ENCODE results near the gene SLC17A8. TPM values are rescaled to one million over a fixed set of nuclear protein-coding genes. Genes with fewer than 3 reads are reported as not detected.

Gene SLC17A8
- total RNA-seq, 1 donor from 2014 or later, result 0.25 TPM

GRCh38 chr12:100326208-100326607 lies 30.7 kb upstream of the SLC17A8 start:
- no peak for DNase-seq
- Mint-ChIP-seq H3K36me3 (ENCODE audit: unreplicated experiment) (no peaks in the 10 kb centered on the region), H3K4me3 (ENCODE audit: unreplicated experiment) (no peak overlapping the region), H3K27ac (ENCODE audit: unreplicated experiment) (no peak overlapping the region), H3K4me1 (ENCODE audit: low read depth, unreplicated experiment) (no peaks in the 10 kb centered on the region), H3K9me3 (ENCODE audit: unreplicated experiment) (no peaks in the 10 kb centered on the region), H3K27me3 (ENCODE audit: unreplicated experiment) (no peaks in the 10 kb centered on the region)
- TF ChIP-seq CTCF (IDR thresholded peaks at IDR 0.05; ENCODE audit: partially characterized antibody, unreplicated experiment), result no peak

GRCh38 chr12:100329800-100330199 lies 27.1 kb upstream of the SLC17A8 start:
- no peaks in the 10 kb centered on the region for H3K27me3 Mint-ChIP-seq (ENCODE audit: unreplicated experiment)
- TF ChIP-seq CTCF (IDR thresholded peaks at IDR 0.05; ENCODE audit: partially characterized antibody, unreplicated experiment), result no peak
- DNase-seq, result no peak
- no peaks in the 10 kb centered on the region for H3K4me1 Mint-ChIP-seq (ENCODE audit: low read depth, unreplicated experiment)
- H3K27ac Mint-ChIP-seq (ENCODE audit: unreplicated experiment), result no peak overlapping the region
- H3K9me3 Mint-ChIP-seq (ENCODE audit: unreplicated experiment), result no peaks in the 10 kb centered on the region
- no peaks in the 10 kb centered on the region for H3K36me3 Mint-ChIP-seq (ENCODE audit: unreplicated experiment)
- H3K4me3 Mint-ChIP-seq (ENCODE audit: unreplicated experiment), result no peak overlapping the region

- no peaks in the 10 kb centered on the region for H3K27me3 Mint-ChIP-seq (ENCODE audit: unreplicated experiment)
- no peak overlapping the region for H3K4me3 Mint-ChIP-seq (ENCODE audit: unreplicated experiment)
- H3K4me1 Mint-ChIP-seq (ENCODE audit: low read depth, unreplicated experiment), result no peaks in the 10 kb centered on the region
- no peak for DNase-seq
- no peaks in the 10 kb centered on the region for H3K36me3 Mint-ChIP-seq (ENCODE audit: unreplicated experiment)
- H3K27ac Mint-ChIP-seq (ENCODE audit: unreplicated experiment), result no peak overlapping the region
- no peaks in the 10 kb centered on the region for H3K9me3 Mint-ChIP-seq (ENCODE audit: unreplicated experiment)
- TF ChIP-seq CTCF (IDR thresholded peaks at IDR 0.05; ENCODE audit: partially characterized antibody, unreplicated experiment), result no peak
These were observed 25.0 kb upstream of the SLC17A8 start for GRCh38 chr12:100331871-100332270.

- no peaks in the 10 kb centered on the region for H3K27me3 Mint-ChIP-seq (ENCODE audit: unreplicated experiment)
- H3K36me3 Mint-ChIP-seq (ENCODE audit: unreplicated experiment), result no peaks in the 10 kb centered on the region
- TF ChIP-seq CTCF (IDR thresholded peaks at IDR 0.05; ENCODE audit: partially characterized antibody, unreplicated experiment), result no peak
- DNase-seq, result no peak
- no peak overlapping the region for H3K4me3 Mint-ChIP-seq (ENCODE audit: unreplicated experiment)
- H3K4me1 Mint-ChIP-seq (ENCODE audit: low read depth, unreplicated experiment), result no peaks in the 10 kb centered on the region
- H3K27ac Mint-ChIP-seq (ENCODE audit: unreplicated experiment), result no peak overlapping the region
- H3K9me3 Mint-ChIP-seq (ENCODE audit: unreplicated experiment), result no peaks in the 10 kb centered on the region
These were observed 24.0 kb upstream of the SLC17A8 start for GRCh38 chr12:100332852-100333251.

GRCh38 chr12:100337299-100337698 lies 19.6 kb upstream of the SLC17A8 start:
- no peak for TF ChIP-seq CTCF (IDR thresholded peaks at IDR 0.05; ENCODE audit: partially characterized antibody, unreplicated experiment)
- no peak overlapping the region for H3K27ac Mint-ChIP-seq (ENCODE audit: unreplicated experiment)
- H3K9me3 Mint-ChIP-seq (ENCODE audit: unreplicated experiment), result no peaks in the 10 kb centered on the region
- no peaks in the 10 kb centered on the region for H3K27me3 Mint-ChIP-seq (ENCODE audit: unreplicated experiment)
- no peaks in the 10 kb centered on the region for H3K4me1 Mint-ChIP-seq (ENCODE audit: low read depth, unreplicated experiment)
- no peak overlapping the region for H3K4me3 Mint-ChIP-seq (ENCODE audit: unreplicated experiment)
- H3K36me3 Mint-ChIP-seq (ENCODE audit: unreplicated experiment), result peaks cover under 1% of the 10 kb centered on the region
- DNase-seq, result no peak
